ENCODE results near the gene CISD1.
"Not testable (repeated sequence)": the region's sequence is repeated elsewhere in the genome, so short reads cannot be mapped to it uniquely, and the experiment has no call there.

Gene CISD1

GRCh38 chr10:58268946-58269781 lies at the start of gene CISD1:
CISD1 (plus strand) TSS chr10:58269162; CDS start chr10:58269274, 112 bp downstream.
- peak; percentile 98 for DNase-seq (ENCODE audit: low read depth, low spot score)

GRCh38 chr10:58219875-58220274 lies 49.1 kb upstream of the CISD1 start:
- DNase-seq (ENCODE audit: low read depth, low spot score) = no peak

DNA sequence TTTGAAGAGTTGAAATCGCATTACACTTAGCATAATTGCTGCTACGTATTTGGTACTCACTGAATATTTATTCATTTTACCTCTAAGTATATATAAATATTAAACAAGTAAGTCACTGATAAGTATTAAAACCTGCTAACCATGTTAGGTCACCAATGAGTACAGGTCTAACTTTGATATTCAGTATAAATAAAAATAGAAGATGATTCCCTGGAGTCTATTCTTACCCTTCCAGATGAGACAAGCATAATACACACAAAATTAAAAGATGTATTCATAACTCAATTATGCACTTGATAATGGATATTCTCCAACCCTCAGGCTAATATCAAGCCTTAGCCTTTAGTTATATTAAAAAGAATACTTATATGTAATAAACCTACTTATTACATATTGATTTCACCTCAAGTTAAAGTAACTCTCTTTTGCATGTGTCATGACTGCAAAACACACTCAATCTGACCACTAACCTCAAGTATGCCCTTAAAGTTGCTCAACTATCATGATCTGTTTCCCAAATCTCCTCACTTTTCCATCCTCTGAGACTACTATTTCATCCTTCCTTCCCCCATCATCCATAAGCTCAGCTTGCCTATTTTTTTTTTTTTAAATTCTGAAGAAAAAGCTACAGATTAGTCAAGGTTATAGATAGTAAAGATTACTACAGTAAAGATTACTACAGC lies 48.1 kb upstream of the CISD1 start:
- DNase-seq (ENCODE audit: low read depth, low spot score) = no peak

GRCh38 chr10:58225654-58226053 lies 43.3 kb upstream of the CISD1 start:
- DNase-seq (ENCODE audit: low read depth, low spot score) = no peak

DNA sequence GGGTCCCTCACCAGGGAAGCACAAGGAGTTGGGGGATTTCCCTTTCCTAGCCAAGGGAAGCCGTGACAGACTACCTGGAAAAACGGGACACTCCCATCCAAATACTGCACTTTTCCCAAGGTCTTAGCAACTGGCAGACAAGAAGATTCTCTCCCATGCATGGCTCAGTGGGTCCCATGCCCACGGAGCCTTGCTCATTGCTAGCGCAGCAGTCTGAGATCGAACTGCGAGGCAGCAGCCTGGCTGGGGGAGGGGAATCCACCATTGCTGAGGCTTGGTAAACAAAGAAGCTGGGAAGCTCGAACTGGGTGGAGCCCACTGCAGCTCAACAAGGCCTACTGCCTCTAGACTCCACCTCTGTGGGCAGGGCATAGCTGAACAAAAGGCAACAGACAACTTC lies 39.1 kb upstream of the CISD1 start:
- not testable (repeated sequence) for DNase-seq (ENCODE audit: low read depth, low spot score)

DNA sequence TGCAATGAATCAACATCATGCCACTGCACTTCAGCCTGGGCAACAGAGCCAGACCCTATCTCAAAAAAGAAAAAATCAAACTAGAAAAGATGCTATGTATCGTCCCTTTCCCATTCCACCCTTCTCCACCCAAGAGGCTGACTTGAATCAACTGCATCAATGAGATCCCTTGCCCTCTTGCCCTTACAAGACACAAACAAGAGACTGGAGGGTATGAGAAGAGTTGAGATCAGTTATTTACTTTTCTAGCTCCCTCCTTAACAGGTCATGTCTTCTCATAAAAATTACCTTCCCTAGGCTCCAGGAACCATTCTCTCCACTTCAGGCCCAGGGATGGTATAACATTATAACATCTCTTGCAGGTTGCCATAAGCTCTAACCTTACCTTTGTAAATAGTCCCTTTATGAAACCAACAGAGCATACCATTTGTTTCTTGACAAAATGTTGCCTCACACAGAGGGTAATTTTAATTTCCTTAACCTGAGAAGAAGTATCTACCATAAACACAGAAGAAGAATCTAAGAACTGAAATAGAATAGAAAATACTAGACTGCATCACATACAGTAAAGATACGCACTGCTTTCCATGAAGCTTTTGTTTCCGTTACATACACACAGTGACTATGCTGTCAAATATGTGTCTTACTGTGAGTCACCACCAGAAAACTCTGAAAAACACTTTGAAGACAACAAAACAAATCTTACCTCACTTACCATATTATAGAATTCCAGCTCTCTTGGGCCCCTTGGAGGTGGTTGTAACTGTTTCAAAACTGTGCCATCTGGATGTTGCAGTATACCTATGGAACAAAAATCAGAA lies 31.7 kb upstream of the CISD1 start:
- peak; percentile 42 for DNase-seq (ENCODE audit: low read depth, low spot score)

DNA sequence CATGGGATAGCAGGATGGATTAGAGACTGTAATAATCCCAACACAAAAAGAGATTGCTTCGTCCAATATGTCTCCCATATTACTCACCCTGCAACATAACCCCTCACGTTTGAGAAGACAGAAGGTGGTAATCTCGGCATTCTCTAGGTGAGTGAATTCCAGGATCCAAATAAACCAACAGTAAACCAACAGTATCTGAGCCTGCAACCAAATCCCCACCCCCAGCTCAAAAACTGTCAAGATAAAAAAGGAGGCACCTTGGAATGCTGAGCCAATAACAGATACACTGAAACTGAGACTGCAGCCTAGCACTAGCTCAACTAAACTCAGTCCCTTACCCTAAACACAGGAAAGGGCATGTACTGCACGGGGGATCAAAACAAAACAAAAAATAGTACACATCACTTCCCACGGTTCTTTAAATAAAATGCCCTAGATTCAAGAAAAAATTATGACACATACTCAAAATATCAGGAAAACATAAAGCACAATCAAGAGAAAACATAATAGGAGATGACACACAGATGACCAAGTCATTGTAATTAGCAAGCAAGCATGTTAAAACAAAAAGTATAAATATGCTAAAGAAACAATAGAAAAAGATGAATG lies 29.3 kb upstream of the CISD1 start:
- no peak for DNase-seq (ENCODE audit: low read depth, low spot score)

DNA sequence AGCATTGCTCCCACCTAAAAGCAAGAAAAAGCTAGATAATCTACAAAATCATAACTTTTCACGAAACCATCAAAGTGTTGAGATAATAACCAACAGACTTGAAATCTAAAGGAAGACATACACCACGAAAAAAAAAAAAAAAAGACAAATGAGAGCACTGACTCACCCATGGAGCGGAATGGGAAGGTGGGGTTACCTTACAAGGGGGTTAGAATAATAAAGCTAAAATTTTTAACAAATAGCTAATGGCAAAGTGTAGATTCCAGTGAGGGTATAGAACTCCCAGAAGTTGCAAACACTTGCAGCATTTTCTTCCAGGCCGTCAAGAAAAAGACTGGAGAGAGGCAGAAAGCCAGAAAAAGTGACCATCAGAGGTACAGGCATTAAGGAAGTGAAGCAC lies 28.4 kb upstream of the CISD1 start:
- DNase-seq (ENCODE audit: low read depth, low spot score) = no peak

DNA sequence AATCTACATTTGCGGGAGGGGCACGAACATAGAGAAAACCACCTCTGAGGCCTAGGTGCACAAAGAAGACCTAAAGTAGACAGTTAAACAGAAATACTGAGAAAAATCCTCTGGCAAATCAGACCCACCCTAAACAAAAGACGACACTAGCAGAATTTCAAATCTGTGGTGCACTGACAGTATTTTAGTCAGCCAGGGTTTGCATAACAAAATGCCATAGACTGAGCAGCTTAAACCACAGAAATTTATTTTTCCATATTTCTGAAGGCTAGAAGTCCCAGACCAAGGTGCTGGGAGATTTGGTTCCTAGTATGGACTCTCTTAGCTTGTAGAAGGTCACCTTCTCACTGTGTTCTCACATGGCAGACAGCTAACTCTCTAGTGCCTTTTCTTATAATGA lies 27.6 kb upstream of the CISD1 start:
- DNase-seq (ENCODE audit: low read depth, low spot score) = no peak

DNA sequence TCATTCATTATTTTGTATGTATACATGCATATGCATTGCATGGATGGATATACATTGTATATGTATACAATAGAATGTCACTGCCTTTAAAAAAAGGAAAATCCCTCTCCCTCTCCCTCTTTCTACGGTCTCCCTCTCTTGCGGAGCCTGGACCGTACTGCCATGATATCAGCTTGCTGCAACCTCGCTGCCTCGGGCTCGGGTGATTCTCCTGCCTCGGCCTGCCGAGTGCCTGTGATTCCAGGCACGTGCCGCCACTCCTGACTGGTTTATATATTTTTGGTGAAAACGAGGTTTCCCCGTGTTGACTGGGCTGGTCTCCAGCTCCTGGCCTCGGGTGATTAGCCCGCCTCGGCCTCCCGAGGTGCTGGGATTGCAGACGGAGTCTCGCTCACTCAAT lies 25.7 kb upstream of the CISD1 start:
- no peak for DNase-seq (ENCODE audit: low read depth, low spot score)

DNA sequence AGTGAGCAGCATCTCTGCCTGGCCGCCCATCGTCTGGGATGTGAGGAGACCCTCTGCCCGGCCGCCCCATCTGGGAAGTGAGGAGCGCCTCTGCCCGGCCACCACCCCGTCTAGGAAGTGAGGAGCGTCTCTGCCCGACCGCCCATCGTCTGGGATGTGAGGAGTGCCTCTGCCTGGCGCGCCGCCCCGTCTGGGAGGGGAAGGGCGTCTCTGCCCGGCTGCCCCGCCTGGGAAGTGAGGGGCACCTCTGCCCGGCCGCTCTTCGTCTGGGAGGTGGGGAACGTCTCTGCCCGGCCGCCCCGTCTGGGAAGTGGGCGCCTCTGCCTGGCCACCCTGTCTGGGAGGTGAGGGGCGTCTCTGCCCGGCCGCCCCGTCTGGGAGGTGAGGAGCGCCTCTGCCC lies 25.2 kb upstream of the CISD1 start:
- not testable (repeated sequence) for DNase-seq (ENCODE audit: low read depth, low spot score)

GRCh38 chr10:58244242-58244641 lies 24.7 kb upstream of the CISD1 start:
- not testable (repeated sequence) for DNase-seq (ENCODE audit: low read depth, low spot score)

DNA sequence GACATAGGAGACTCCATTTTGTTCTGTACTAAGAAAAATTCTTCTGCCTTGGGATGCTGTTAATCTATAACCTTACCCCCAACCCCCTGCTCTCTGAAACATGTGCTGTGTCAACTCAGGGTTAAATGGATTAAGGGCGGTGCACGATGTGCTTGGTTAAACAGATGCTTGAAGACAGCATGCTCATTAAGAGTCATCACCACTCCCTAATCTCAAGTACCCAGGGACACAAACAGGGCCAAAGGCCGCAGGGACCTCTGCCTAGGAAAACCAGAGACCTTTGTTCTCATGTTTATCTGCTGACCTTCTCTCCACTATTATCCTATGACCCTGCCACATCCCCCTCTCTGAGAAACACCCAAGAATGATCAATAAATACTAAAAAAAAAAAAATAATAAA lies 24.3 kb upstream of the CISD1 start:
- DNase-seq (ENCODE audit: low read depth, low spot score) = not testable (repeated sequence)

DNA sequence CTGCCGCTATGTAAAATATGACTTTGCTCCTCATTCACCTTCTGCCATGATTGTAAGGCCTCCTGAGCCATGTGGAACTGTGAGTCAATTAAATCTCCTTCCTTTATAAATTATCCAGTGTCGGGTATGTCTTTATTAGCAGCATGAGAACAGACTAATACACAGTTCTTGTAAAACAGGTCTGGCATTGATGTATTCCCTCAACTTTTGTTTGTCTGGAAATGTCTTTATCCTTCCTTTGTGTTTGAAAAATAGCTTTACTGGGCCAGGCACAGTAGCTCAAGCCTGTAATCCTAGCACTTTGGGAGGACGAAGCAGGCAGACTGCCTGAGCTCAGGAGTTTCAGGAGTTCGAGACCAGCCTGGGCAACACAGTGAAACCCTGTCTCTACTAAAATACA lies 15.8 kb upstream of the CISD1 start:
- DNase-seq (ENCODE audit: low read depth, low spot score) = no peak

- no peak for DNase-seq (ENCODE audit: low read depth, low spot score)
These were observed 14.3 kb upstream of the CISD1 start for GRCh38 chr10:58254644-58255043.

GRCh38 chr10:58256013-58256780 lies 12.8 kb upstream of the CISD1 start:
- not testable (repeated sequence) for DNase-seq (ENCODE audit: low read depth, low spot score)

DNA sequence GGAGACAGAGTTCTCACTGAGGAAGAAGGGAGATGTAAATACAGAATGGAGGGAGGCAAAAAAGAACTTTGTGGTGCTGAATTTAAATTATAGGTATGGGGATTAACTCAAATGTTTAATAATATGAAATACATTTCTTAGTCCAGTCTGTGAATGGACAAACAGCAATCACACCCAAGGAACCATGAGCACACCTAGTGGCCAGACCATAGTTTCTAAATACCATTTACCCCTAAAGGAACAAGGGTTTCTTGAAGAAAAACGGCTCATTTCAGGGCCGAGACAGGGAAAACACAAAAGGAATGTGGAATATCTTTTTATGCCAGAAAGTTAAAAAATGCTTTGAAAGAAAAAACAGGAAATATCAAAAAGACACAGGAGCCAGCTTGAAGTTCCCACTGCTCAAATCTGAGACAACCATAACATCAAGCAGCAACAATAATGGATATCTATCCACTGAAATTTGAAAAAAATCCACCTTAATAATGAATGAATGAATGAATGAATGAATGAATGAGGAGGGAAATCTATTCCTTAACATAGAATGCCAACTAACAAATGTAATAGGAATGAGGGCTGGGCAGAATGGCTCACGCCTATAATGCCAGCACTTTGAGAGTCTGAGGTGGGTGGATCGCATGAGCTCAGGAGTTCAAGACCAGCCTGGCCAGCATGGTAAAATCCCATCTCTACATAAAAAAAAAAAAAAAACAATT lies 9.8 kb upstream of the CISD1 start:
- no peak for DNase-seq (ENCODE audit: low read depth, low spot score)

DNA sequence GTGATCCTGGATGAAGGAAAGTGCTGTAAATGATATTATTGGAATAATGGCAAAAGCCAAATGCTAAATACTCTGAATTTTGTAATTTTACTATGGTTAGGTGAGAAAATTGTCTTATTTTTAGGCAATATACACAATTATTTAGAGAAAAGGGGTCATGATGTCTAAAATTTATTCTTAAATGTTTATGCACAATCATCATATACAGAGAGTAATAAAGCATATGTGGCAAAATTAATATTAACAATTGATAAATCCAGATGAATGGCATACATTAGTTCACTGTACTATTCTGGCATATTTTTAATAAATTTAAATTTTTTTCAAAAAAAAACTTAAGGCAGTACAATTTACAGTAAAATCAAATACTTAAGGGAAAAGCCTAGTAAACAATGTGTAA lies 8.6 kb upstream of the CISD1 start:
- no peak for DNase-seq (ENCODE audit: low read depth, low spot score)

- DNase-seq (ENCODE audit: low read depth, low spot score) = no peak
These were observed 6.2 kb upstream of the CISD1 start for GRCh38 chr10:58262766-58263165.

DNA sequence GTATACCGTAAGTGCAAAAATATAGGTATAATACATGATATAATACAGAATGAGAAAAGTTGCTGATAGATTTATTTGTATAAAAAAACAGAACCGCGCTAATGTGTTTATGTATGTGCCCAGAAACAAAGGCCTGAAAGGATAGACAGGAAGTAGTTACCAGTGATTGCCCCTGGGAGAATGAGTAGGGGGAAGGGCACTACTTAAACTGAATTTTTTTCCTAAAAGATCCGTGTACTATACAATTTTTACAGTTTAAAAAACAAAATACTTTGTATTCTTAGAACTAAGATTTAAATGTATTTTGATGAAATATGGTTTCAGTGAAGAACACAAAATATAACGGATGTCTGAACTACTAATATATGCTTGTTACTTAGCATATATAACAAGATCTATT lies 4.2 kb upstream of the CISD1 start:
- no peak for DNase-seq (ENCODE audit: low read depth, low spot score)

Data from brain pericyte (primary cell).